ENCODE measurements around the gene OGG1.

OGG1 gene

GRCh38 chr3:9742560-9742959 is 7.2 kb upstream of the OGG1 start:
- no peak overlapping the region for H3K9ac ChIP-seq (ENCODE audit: low read depth, low read length, poor library complexity)
- peaks cover 86 to 100% of the 10 kb centered on the region in 2 donors for H3K36me3 ChIP-seq (replicated peaks in 1 of 2; ENCODE audit: control insufficient read depth in 2 of 2, insufficient read depth in 2 of 2, low read length in 2 of 2)
- H2AK5ac ChIP-seq (ENCODE audit: low read depth, low read length) = no peak overlapping the region
- H3K4me2 ChIP-seq (ENCODE audit: insufficient read depth, low read length, poor library complexity, severe bottlenecking) = no peak overlapping the region
- no peaks in the 10 kb centered on the region for H3K79me1 ChIP-seq (ENCODE audit: low read depth, low read length)
- no peak overlapping the region for H2BK15ac ChIP-seq (ENCODE audit: low read length)
- no peak overlapping the region for H2AFZ ChIP-seq (ENCODE audit: low read length)
- H4K8ac ChIP-seq (ENCODE audit: low read depth, low read length) = no peak overlapping the region
- no CpG with 5 or more reads among the region's 1 CpG for WGBS, 2 donors (ENCODE audit: extremely low coverage in 2 of 2, insufficient read length in 2 of 2, insufficient replicate concordance in 1 of 2)
- no peak overlapping the region for H3K23ac ChIP-seq (ENCODE audit: low read depth, low read length, poor library complexity)
- no peaks in the 10 kb centered on the region for H3K27me3 ChIP-seq (ENCODE audit: control insufficient read depth in 3 of 3, insufficient read depth in 3 of 3, low read depth in 1 of 3, low read length in 3 of 3)
- no peak overlapping the region for H3K4ac ChIP-seq (ENCODE audit: low read length)
- H3K9me3 ChIP-seq (replicated peaks in 1 of 2; ENCODE audit: control insufficient read depth in 2 of 2, insufficient read depth in 1 of 2, low read depth in 1 of 2, low read length in 2 of 2) = no peaks in the 10 kb centered on the region
- H3K14ac ChIP-seq (ENCODE audit: low read length) = no peak overlapping the region
- DNase-seq (ENCODE audit: low spot score) = no peak
- H4K91ac ChIP-seq (ENCODE audit: low read depth, low read length, poor library complexity) = no peak overlapping the region
- H3K4me1 ChIP-seq (ENCODE audit: control insufficient read depth in 2 of 2, insufficient read depth in 1 of 2, low read depth in 1 of 2, low read length in 2 of 2) = no peaks in the 10 kb centered on the region
- H2BK5ac ChIP-seq (ENCODE audit: low read length) = no peak overlapping the region
- H3K27ac ChIP-seq (replicated peaks; ENCODE audit: low read length) = no peak overlapping the region
- no peak overlapping the region for H2BK12ac ChIP-seq (ENCODE audit: low read length)
- no peak overlapping the region for H3K4me3 ChIP-seq (ENCODE audit: low read length in 2 of 2)
- H2BK120ac ChIP-seq (ENCODE audit: low read depth, low read length) = no peak overlapping the region
- no peak overlapping the region for H3K18ac ChIP-seq (ENCODE audit: low read length)

DNA sequence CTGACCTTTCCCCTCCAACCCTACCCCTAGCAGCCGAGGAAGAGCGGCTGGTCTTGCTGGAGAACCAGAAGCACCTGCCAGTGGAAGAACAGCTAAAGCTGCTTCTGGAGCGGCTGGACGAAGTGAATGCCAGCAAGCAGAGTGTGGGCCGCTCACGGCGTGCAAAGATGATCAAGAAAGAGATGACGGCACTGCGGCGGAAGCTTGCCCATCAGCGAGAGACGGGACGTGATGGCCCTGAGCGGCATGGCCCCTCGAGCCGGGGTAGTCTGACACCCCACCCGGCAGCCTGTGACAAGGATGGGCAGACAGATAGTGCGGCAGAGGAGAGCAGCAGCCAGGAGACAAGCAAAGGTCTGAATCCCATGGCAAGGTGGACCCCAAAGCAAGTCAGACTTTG is 6.2 kb upstream of the OGG1 start:
- H3K4me1 ChIP-seq (ENCODE audit: control insufficient read depth in 2 of 2, insufficient read depth in 1 of 2, low read depth in 1 of 2, low read length in 2 of 2) = no peaks in the 10 kb centered on the region
- H3K18ac ChIP-seq (ENCODE audit: low read length) = no peak overlapping the region
- H2AK5ac ChIP-seq (ENCODE audit: low read depth, low read length) = no peak overlapping the region
- H3K27ac ChIP-seq (replicated peaks; ENCODE audit: low read length) = no peak overlapping the region
- H3K23ac ChIP-seq (ENCODE audit: low read depth, low read length, poor library complexity) = peak overlapping the region; percentile 76
- peaks cover 88 to 100% of the 10 kb centered on the region in 2 donors for H3K36me3 ChIP-seq (replicated peaks in 1 of 2; ENCODE audit: control insufficient read depth in 2 of 2, insufficient read depth in 2 of 2, low read length in 2 of 2)
- WGBS, 2 donors (ENCODE audit: extremely low coverage in 2 of 2, insufficient read length in 2 of 2, insufficient replicate concordance in 1 of 2) = no CpG with 5 or more reads among the region's 18 CpGs
- DNase-seq (ENCODE audit: low spot score) = no peak
- H4K91ac ChIP-seq (ENCODE audit: low read depth, low read length, poor library complexity) = no peak overlapping the region
- H3K27me3 ChIP-seq (ENCODE audit: control insufficient read depth in 3 of 3, insufficient read depth in 3 of 3, low read depth in 1 of 3, low read length in 3 of 3) = no peaks in the 10 kb centered on the region
- no peak overlapping the region for H3K9ac ChIP-seq (ENCODE audit: low read depth, low read length, poor library complexity)
- H3K79me1 ChIP-seq (ENCODE audit: low read depth, low read length) = no peaks in the 10 kb centered on the region
- H3K4me2 ChIP-seq (ENCODE audit: insufficient read depth, low read length, poor library complexity, severe bottlenecking) = no peak overlapping the region
- no peak overlapping the region for H3K14ac ChIP-seq (ENCODE audit: low read length)
- H3K4ac ChIP-seq (ENCODE audit: low read length) = no peak overlapping the region
- H2BK12ac ChIP-seq (ENCODE audit: low read length) = no peak overlapping the region
- no peak overlapping the region for H4K8ac ChIP-seq (ENCODE audit: low read depth, low read length)
- no peak overlapping the region for H2BK120ac ChIP-seq (ENCODE audit: low read depth, low read length)
- H3K9me3 ChIP-seq (replicated peaks in 1 of 2; ENCODE audit: control insufficient read depth in 2 of 2, insufficient read depth in 1 of 2, low read depth in 1 of 2, low read length in 2 of 2) = peaks cover 0 to 2% of the 10 kb centered on the region in 2 donors
- H2BK15ac ChIP-seq (ENCODE audit: low read length) = no peak overlapping the region
- H2BK5ac ChIP-seq (ENCODE audit: low read length) = no peak overlapping the region
- no peak overlapping the region for H2AFZ ChIP-seq (ENCODE audit: low read length)
- no peak overlapping the region for H3K4me3 ChIP-seq (ENCODE audit: low read length in 2 of 2)

- Histone ChIP-seq H3K14ac (ENCODE audit: low read length) (no peak overlapping the region), H4K91ac (ENCODE audit: low read depth, low read length, poor library complexity) (no peak overlapping the region), H2BK12ac (ENCODE audit: low read length) (no peak overlapping the region), H3K9me3 (replicated peaks in 1 of 2; ENCODE audit: control insufficient read depth in 2 of 2, insufficient read depth in 1 of 2, low read depth in 1 of 2, low read length in 2 of 2) (peaks cover 0 to 2% of the 10 kb centered on the region in 2 donors), H3K4me2 (ENCODE audit: insufficient read depth, low read length, poor library complexity, severe bottlenecking) (no peak overlapping the region), H3K79me1 (ENCODE audit: low read depth, low read length) (no peaks in the 10 kb centered on the region), H3K4ac (ENCODE audit: low read length) (no peak overlapping the region), H2BK5ac (ENCODE audit: low read length) (no peak overlapping the region), H3K27me3 (ENCODE audit: control insufficient read depth in 3 of 3, insufficient read depth in 3 of 3, low read depth in 1 of 3, low read length in 3 of 3) (no peaks in the 10 kb centered on the region), H3K4me1 (ENCODE audit: control insufficient read depth in 2 of 2, insufficient read depth in 1 of 2, low read depth in 1 of 2, low read length in 2 of 2) (peaks cover 0 to 2% of the 10 kb centered on the region in 2 donors), H3K18ac (ENCODE audit: low read length) (no peak overlapping the region), H2AFZ (ENCODE audit: low read length) (no peak overlapping the region), H3K4me3 (ENCODE audit: low read length in 2 of 2) (no peak overlapping the region), H4K8ac (ENCODE audit: low read depth, low read length) (no peak overlapping the region), H2BK120ac (ENCODE audit: low read depth, low read length) (no peak overlapping the region), H3K9ac (ENCODE audit: low read depth, low read length, poor library complexity) (no peak overlapping the region), H2BK15ac (ENCODE audit: low read length) (no peak overlapping the region), H2AK5ac (ENCODE audit: low read depth, low read length) (no peak overlapping the region), H3K27ac (replicated peaks; ENCODE audit: low read length) (no peak overlapping the region), H3K23ac (ENCODE audit: low read depth, low read length, poor library complexity) (no peak overlapping the region), H3K36me3 (replicated peaks in 1 of 2; ENCODE audit: control insufficient read depth in 2 of 2, insufficient read depth in 2 of 2, low read length in 2 of 2) (peaks cover 82 to 98% of the 10 kb centered on the region in 2 donors)
- no CpG with 5 or more reads among the region's 13 CpGs for WGBS, 2 donors (ENCODE audit: extremely low coverage in 2 of 2, insufficient read length in 2 of 2, insufficient replicate concordance in 1 of 2)
- no peak for DNase-seq (ENCODE audit: low spot score)
These were observed 5.6 kb upstream of the OGG1 start for GRCh38 chr3:9744162-9744561.

- no peak overlapping the region for H2AFZ ChIP-seq (ENCODE audit: low read length)
- H2BK12ac ChIP-seq (ENCODE audit: low read length) = no peak overlapping the region
- no peak overlapping the region for H3K4me3 ChIP-seq (ENCODE audit: low read length in 2 of 2)
- DNase-seq (ENCODE audit: low spot score) = no peak
- peaks cover 3% of the 10 kb centered on the region for H3K79me1 ChIP-seq (ENCODE audit: low read depth, low read length)
- no peak overlapping the region for H2BK15ac ChIP-seq (ENCODE audit: low read length)
- no peak overlapping the region for H3K14ac ChIP-seq (ENCODE audit: low read length)
- no peak overlapping the region for H4K91ac ChIP-seq (ENCODE audit: low read depth, low read length, poor library complexity)
- H3K36me3 ChIP-seq (replicated peaks in 1 of 2; ENCODE audit: control insufficient read depth in 2 of 2, insufficient read depth in 2 of 2, low read length in 2 of 2) = peaks cover 70 to 85% of the 10 kb centered on the region in 2 donors
- H3K27me3 ChIP-seq (ENCODE audit: control insufficient read depth in 3 of 3, insufficient read depth in 3 of 3, low read depth in 1 of 3, low read length in 3 of 3) = no peaks in the 10 kb centered on the region
- no peak overlapping the region for H2AK5ac ChIP-seq (ENCODE audit: low read depth, low read length)
- no peak overlapping the region for H3K18ac ChIP-seq (ENCODE audit: low read length)
- H3K9me3 ChIP-seq (replicated peaks in 1 of 2; ENCODE audit: control insufficient read depth in 2 of 2, insufficient read depth in 1 of 2, low read depth in 1 of 2, low read length in 2 of 2) = peaks cover 0 to 2% of the 10 kb centered on the region in 2 donors
- H3K23ac ChIP-seq (ENCODE audit: low read depth, low read length, poor library complexity) = no peak overlapping the region
- no peak overlapping the region for H4K8ac ChIP-seq (ENCODE audit: low read depth, low read length)
- H3K9ac ChIP-seq (ENCODE audit: low read depth, low read length, poor library complexity) = no peak overlapping the region
- peaks cover 0 to 2% of the 10 kb centered on the region in 2 donors for H3K4me1 ChIP-seq (ENCODE audit: control insufficient read depth in 2 of 2, insufficient read depth in 1 of 2, low read depth in 1 of 2, low read length in 2 of 2)
- no peak overlapping the region for H3K4me2 ChIP-seq (ENCODE audit: insufficient read depth, low read length, poor library complexity, severe bottlenecking)
- H3K27ac ChIP-seq (replicated peaks; ENCODE audit: low read length) = no peak overlapping the region
- H3K4ac ChIP-seq (ENCODE audit: low read length) = no peak overlapping the region
- no peak overlapping the region for H2BK120ac ChIP-seq (ENCODE audit: low read depth, low read length)
- no CpG with 5 or more reads among the region's 12 CpGs for WGBS, 2 donors (ENCODE audit: extremely low coverage in 2 of 2, insufficient read length in 2 of 2, insufficient replicate concordance in 1 of 2)
- H2BK5ac ChIP-seq (ENCODE audit: low read length) = no peak overlapping the region
These were observed 4.2 kb upstream of the OGG1 start for GRCh38 chr3:9745521-9745920.

All from neuronal stem cell (in vitro differentiated cells).